Ishikawa (cell line): Measurements from ENCODE around the gene COL23A1.

Source experiments
- REST ChIP-seq: IDR thresholded peaks from 2 replicates; pipeline ENCODE4 v1.6.1; 2012; ENCODE audit warnings: low read depth, mild to moderate bottlenecking
- TAF1 ChIP-seq: IDR thresholded peaks from 2 replicates; pipeline ENCODE4 v1.6.1; 2012; ENCODE audit warnings: low read depth, mild to moderate bottlenecking
- USF1 ChIP-seq: IDR thresholded peaks from 2 replicates; pipeline ENCODE4 v1.6.1; 2012

GRCh38 chr5:178505639-178506407 is 84.4 kb downstream of the COL23A1 start:
- TF ChIP-seq REST (no peak), TAF1 (no peak), USF1 (no peak)
